HG02798 (cell line): Measurements from ENCODE around the gene CSGALNACT2.
A peak's percentile ranks its signal among the peaks of the same experiment; 100 is the strongest.
"Not testable (repeated sequence)": the region's sequence is repeated elsewhere in the genome, so short reads cannot be mapped to it uniquely, and the experiment has no call there.

Experiments
- ATAC-seq: cut with Tn5 transposase; IDR thresholded peaks from one replicate; pipeline ENCODE4 v1.9.1; 2021; ENCODE audit warnings: mild to moderate bottlenecking; ENCODE audit not compliant: unreplicated experiment, poor library complexity

The CSGALNACT2 gene

GRCh38 chr10:43138021-43138756 lies at the start of gene CSGALNACT2:
Gene CSGALNACT2, plus strand, starts transcription at chr10:43138445. Its CDS starts 16,705 bp downstream, at chr10:43155150.
- ATAC-seq: peak; percentile 84

GRCh38 chr10:43089519-43089918 lies 48.7 kb upstream of the CSGALNACT2 start:
- ATAC-seq: no peak

GRCh38 chr10:43090188-43090587 lies 48.1 kb upstream of the CSGALNACT2 start:
- ATAC-seq: no peak

- no peak for ATAC-seq
Observed at GRCh38 chr10:43090664-43091063, 47.6 kb upstream of the CSGALNACT2 start.

- ATAC-seq: no peak
Observed at GRCh38 chr10:43091846-43092245, 46.4 kb upstream of the CSGALNACT2 start.

GRCh38 chr10:43093423-43094076 lies 44.7 kb upstream of the CSGALNACT2 start:
- ATAC-seq: no peak

GRCh38 chr10:43094085-43094484 lies 44.2 kb upstream of the CSGALNACT2 start:
- no peak for ATAC-seq

GRCh38 chr10:43099339-43099738 lies 38.9 kb upstream of the CSGALNACT2 start:
- not testable (repeated sequence) for ATAC-seq

GRCh38 chr10:43099928-43100327 lies 38.3 kb upstream of the CSGALNACT2 start:
- no peak for ATAC-seq

- ATAC-seq: no peak
Observed at GRCh38 chr10:43100366-43100765, 37.9 kb upstream of the CSGALNACT2 start.

- no peak for ATAC-seq
Observed at GRCh38 chr10:43102063-43102828, 36.0 kb upstream of the CSGALNACT2 start.

GRCh38 chr10:43105102-43105955 lies 32.9 kb upstream of the CSGALNACT2 start:
- peak; percentile 83 for ATAC-seq

- no peak for ATAC-seq
Observed at GRCh38 chr10:43105956-43106229, 32.4 kb upstream of the CSGALNACT2 start.

- no peak for ATAC-seq
Observed at GRCh38 chr10:43106256-43107091, 31.8 kb upstream of the CSGALNACT2 start.

GRCh38 chr10:43108951-43109350 lies 29.3 kb upstream of the CSGALNACT2 start:
- no peak for ATAC-seq

- no peak for ATAC-seq
Observed at GRCh38 chr10:43109671-43110249, 28.5 kb upstream of the CSGALNACT2 start.

GRCh38 chr10:43110338-43111071 lies 27.7 kb upstream of the CSGALNACT2 start:
- peak; percentile 79 for ATAC-seq

- no peak for ATAC-seq
Observed at GRCh38 chr10:43111101-43111500, 27.1 kb upstream of the CSGALNACT2 start.
